IMR-90 (cell line): ENCODE measurements around the gene RASGRF2. TPM values are rescaled to one million over a fixed set of nuclear protein-coding genes. Genes with fewer than 3 reads are reported as not detected.
A peak's percentile ranks its signal among the peaks of the same experiment; 100 is the strongest.

Experiments
- ATAC-seq: fragments of 200-7000 bp; cut with Tn5 transposase; 2 replicates; pipeline ENCODE4 v1.9.1; 2020; ENCODE audit warnings: low read depth, mild to moderate bottlenecking, moderate library complexity
- BruUV-seq: library from RNA; stranded (reverse); fragments of 400-500 nt; replicated peaks from 2 replicates; lab custom pipeline; 2021; lab: Mats Ljungman, UMichigan
- CTCF ChIA-PET: fragments of 300-600 bp; formaldehyde crosslinking; extraction: SDS; loops from one replicate; lab custom pipeline; 2021; ENCODE audit warnings: antibody characterized with exemption; lab: Yijun Ruan, JAX
- POLR2A ChIA-PET: fragments of 300-600 bp; sonication (Branson Sonifier 250); formaldehyde crosslinking; loops from one replicate; lab custom pipeline; 2022; ENCODE audit warnings: antibody characterized with exemption; ENCODE audit not compliant: unreplicated experiment; lab: Charles Lee
- DNase-seq: peaks from one replicate; pipeline ENCODE4 v3.0.0; 2013
- H2AFZ ChIP-seq: replicated peaks from 2 replicates; pipeline ENCODE3; 2013; ENCODE audit warnings: low read length, mild to moderate bottlenecking; ENCODE audit not compliant: poor library complexity
- H2AK5ac ChIP-seq: 2 replicates; pipeline ENCODE4 v1.6.1; 2013; ENCODE audit warnings: low read depth, low read length, inconsistent platforms
- H2AK9ac ChIP-seq: replicated peaks from 2 replicates; pipeline ENCODE3; 2013; ENCODE audit warnings: mild to moderate bottlenecking, low read depth, low read length, moderate library complexity; ENCODE audit not compliant: poor library complexity
- H2BK120ac ChIP-seq: 2 replicates; pipeline ENCODE4 v1.6.1; 2013; ENCODE audit warnings: low read depth, low read length, inconsistent platforms
- H2BK15ac ChIP-seq: 3 replicates; pipeline ENCODE4 v1.6.1; 2013; ENCODE audit warnings: low read depth, low read length, inconsistent platforms
- H2BK20ac ChIP-seq: 2 replicates; pipeline ENCODE4 v1.6.1; 2013; ENCODE audit warnings: low read depth, mild to moderate bottlenecking, inconsistent platforms, low read length, moderate library complexity
- H2BK5ac ChIP-seq: 2 replicates; pipeline ENCODE4 v1.6.1; 2013; ENCODE audit warnings: mild to moderate bottlenecking, low read depth, low read length, inconsistent platforms; ENCODE audit not compliant: poor library complexity, severe bottlenecking
- H3K14ac ChIP-seq: replicated peaks from 2 replicates; pipeline ENCODE4 v1.6.1; 2013; ENCODE audit warnings: low read depth, low read length, inconsistent platforms
- H3K18ac ChIP-seq: 2 replicates; pipeline ENCODE4 v1.6.1; 2013; ENCODE audit warnings: low read depth, low read length, control low read depth
- H3K23ac ChIP-seq: 2 replicates; pipeline ENCODE4 v1.6.1; 2013; ENCODE audit warnings: low read depth, low read length, inconsistent platforms
- H3K27ac ChIP-seq: 2 replicates; pipeline ENCODE4 v1.5.1; 2013; ENCODE audit warnings: mild to moderate bottlenecking, control low read depth, low read length; ENCODE audit not compliant: insufficient read depth
- H3K27me3 ChIP-seq: 2 replicates; pipeline ENCODE4 v1.6.1; 2013; ENCODE audit warnings: low read length; ENCODE audit not compliant: control insufficient read depth, insufficient read depth
- H3K36me3 ChIP-seq: 2 replicates; pipeline ENCODE4 v1.6.1; 2013; ENCODE audit warnings: low read length, mixed read lengths; ENCODE audit not compliant: control insufficient read depth, insufficient read depth
- H3K4ac ChIP-seq: 2 replicates; pipeline ENCODE4 v1.6.1; 2013; ENCODE audit warnings: low read depth, low read length, inconsistent platforms
- H3K4me1 ChIP-seq: 2 replicates; pipeline ENCODE4 v1.6.1; 2013; ENCODE audit warnings: low read length, mixed read lengths; ENCODE audit not compliant: control insufficient read depth, insufficient read depth
- H3K4me2 ChIP-seq: 2 replicates; pipeline ENCODE4 v1.6.1; 2013; ENCODE audit warnings: low read depth, mild to moderate bottlenecking, control low read depth, low read length, moderate library complexity
- H3K4me3 ChIP-seq: 2 replicates; pipeline ENCODE4 v1.5.1; 2013; ENCODE audit warnings: low read depth, mild to moderate bottlenecking, control low read depth, low read length, moderate library complexity; ENCODE audit not compliant: insufficient read depth
- H3K56ac ChIP-seq: 2 replicates; pipeline ENCODE4 v1.6.1; 2013; ENCODE audit warnings: low read length, inconsistent platforms; ENCODE audit not compliant: insufficient read depth; ENCODE audit errors: extremely low read depth
- H3K79me1 ChIP-seq, 2 experiments: 2 replicates each; pipeline ENCODE4 v1.6.1; 2013; ENCODE audit warnings: low read length in 2 of 2, inconsistent platforms in 1 of 2, low read depth in 1 of 2
- H3K9ac ChIP-seq: 2 replicates; pipeline ENCODE4 v1.6.1; 2013; ENCODE audit warnings: low read depth, low read length, control low read depth
- H3K9me1 ChIP-seq: 2 replicates; pipeline ENCODE4 v1.6.1; 2013; ENCODE audit warnings: low read length, inconsistent platforms; ENCODE audit not compliant: insufficient read depth
- H3K9me3 ChIP-seq: 2 replicates; pipeline ENCODE4 v1.6.1; 2013; ENCODE audit warnings: low read length; ENCODE audit not compliant: control insufficient read depth, insufficient read depth
- H4K20me1 ChIP-seq: 2 replicates; pipeline ENCODE4 v1.6.1; 2013; ENCODE audit warnings: low read length, inconsistent platforms; ENCODE audit not compliant: insufficient read depth
- H4K5ac ChIP-seq: 2 replicates; pipeline ENCODE4 v1.6.1; 2013; ENCODE audit warnings: mild to moderate bottlenecking, low read depth, low read length, control low read depth
- H4K8ac ChIP-seq, 2 experiments: 2 replicates each; pipeline ENCODE4 v1.6.1; 2013; ENCODE audit warnings: low read depth in 2 of 2, low read length in 2 of 2, control low read depth in 1 of 2, inconsistent platforms in 1 of 2
- H4K91ac ChIP-seq: 2 replicates; pipeline ENCODE4 v1.6.1; 2013; ENCODE audit warnings: low read depth, low read length, inconsistent platforms; ENCODE audit not compliant: insufficient read depth
- CEBPB ChIP-seq: IDR thresholded peaks from 2 replicates; pipeline ENCODE4 v1.6.1; 2012; ENCODE audit warnings: low read depth, low read length, improper control_type of control experiment
- CHD1 ChIP-seq: IDR thresholded peaks from 2 replicates; pipeline ENCODE4 v1.6.1; 2012; ENCODE audit warnings: low read depth, low read length, improper control_type of control experiment
- CTCF ChIP-seq: conservative IDR thresholded peaks from 2 replicates; pipeline ENCODE4 v1.5.1; 2012; ENCODE audit warnings: mild to moderate bottlenecking, low read depth, low read length, improper control_type of control experiment
- ELK1 ChIP-seq: fragments of 150-350 bp; IDR thresholded peaks from 2 replicates; pipeline ENCODE4 v1.6.1; 2016; ENCODE audit warnings: low read depth, mild to moderate bottlenecking, low read length, moderate library complexity, borderline replicate concordance
- FOS ChIP-seq: fragments of 150-350 bp; IDR thresholded peaks from 2 replicates; pipeline ENCODE4 v1.6.1; 2016; ENCODE audit warnings: low read depth, low read length
- MAFK ChIP-seq: IDR thresholded peaks from 2 replicates; pipeline ENCODE4 v1.6.1; 2012; ENCODE audit warnings: low read depth, low read length, improper control_type of control experiment
- MAZ ChIP-seq: IDR thresholded peaks from 2 replicates; pipeline ENCODE4 v1.6.1; 2012; ENCODE audit warnings: low read depth, mild to moderate bottlenecking, low read length, improper control_type of control experiment, moderate library complexity, borderline replicate concordance
- MXI1 ChIP-seq: IDR thresholded peaks from 2 replicates; pipeline ENCODE4 v1.6.1; 2012; ENCODE audit warnings: low read depth, mild to moderate bottlenecking, low read length, moderate library complexity, borderline replicate concordance
- NFE2L2 ChIP-seq: fragments of 150-350 bp; IDR thresholded peaks from 2 replicates; pipeline ENCODE4 v1.6.1; 2016; ENCODE audit warnings: low read depth, mild to moderate bottlenecking, low read length
- POLR2A ChIP-seq: IDR thresholded peaks from 2 replicates; pipeline ENCODE4 v1.6.1; 2012; ENCODE audit warnings: mild to moderate bottlenecking, low read depth, low read length
- RAD21 ChIP-seq: IDR thresholded peaks from 2 replicates; pipeline ENCODE4 v1.6.1; 2012; ENCODE audit warnings: low read length, improper control_type of control experiment
- RCOR1 ChIP-seq: IDR thresholded peaks from 2 replicates; pipeline ENCODE4 v1.6.1; 2012; ENCODE audit warnings: mild to moderate bottlenecking, low read length, improper control_type of control experiment; ENCODE audit not compliant: insufficient replicate concordance
- RFX5 ChIP-seq: IDR thresholded peaks from 2 replicates; pipeline ENCODE4 v1.8.0; 2012; ENCODE audit warnings: low read depth, mild to moderate bottlenecking, low read length, moderate library complexity
- SMC3 ChIP-seq: fragments of 150-350 bp; IDR thresholded peaks from 2 replicates; pipeline ENCODE4 v1.6.1; 2016; ENCODE audit warnings: low read depth, mild to moderate bottlenecking, antibody characterized with exemption, low read length, moderate library complexity
- WGBS, 2 experiments: methylation state at CpG; one replicate each; pipeline versions ENCODE4 v1.1.5 to v1.1.7; 2013; ENCODE audit warnings: missing lambda C conversion rate in 2 of 2; ENCODE audit not compliant: insufficient read length in 1 of 2; ENCODE audit errors: extremely low coverage in 2 of 2; 5-methylcytosine and 5-hydroxymethylcytosine counted together
- dilution Hi-C: fragments of 300-500 bp; cut with HindIII; formaldehyde crosslinking; loops from one replicate; pipeline ENCODE4 v1.14.3; 2018; ENCODE audit warnings: low sequenced_read_pairs; ENCODE audit not compliant: unreplicated experiment
- in situ Hi-C: fragments of 300-500 bp; cut with MboI; formaldehyde crosslinking; loops from 3 replicates; pipeline ENCODE4 v1.14.3; 2019; ENCODE audit warnings: low sequenced_read_pairs, inconsistent platforms, mixed read lengths
- intact Hi-C: fragments of 100-400 bp; cut with micrococcal nuclease; formaldehyde crosslinking; loops from 2 replicates; pipeline ENCODE4 v1.10.0; 2022
- polyA plus RNA-seq, 3 experiments: library from polyadenylated mRNA; depleted of rRNA; stranded (reverse); fragments of >200 nt; gene quantifications; 2 replicates each; pipeline ENCODE4 v1.2.3, GENCODE V29; 2012; ENCODE audit warnings: low replicate concordance in 1 of 3
- total RNA-seq: library from RNA; depleted of rRNA; stranded (reverse); fragments of >200 nt; gene quantifications from 2 replicates; pipeline ENCODE4 v1.2.3, GENCODE V29; 2012

The RASGRF2 gene
- total and polyA plus RNA-seq, 2 of the 4 experiments (the other 2 are of a cell fraction): 2.9 to 5.0 TPM

- peak; percentile 87 for ATAC-seq
- Histone ChIP-seq H2BK5ac (peak overlapping the region; percentile 79), H2BK15ac (peak overlapping the region; percentile 32; the same call in 1 of the 3 replicates), H3K9me3 (no peaks in the 10 kb centered on the region), H4K91ac (0 out of 2 replicates have a peak overlapping the region, but pooled peaks have one; percentile 12), H2AK5ac (peak overlapping the region; percentile 27), H3K4me2 (peak overlapping the region; percentile 24), H4K8ac (peak overlapping the region in 1 of 2 experiments; percentile 53; a peak in 2 of 4 replicates), H3K36me3 (no peaks in the 10 kb centered on the region), H3K4me1 (peaks cover 9% of the 10 kb centered on the region), H3K27me3 (no peaks in the 10 kb centered on the region), H3K9me1 (peaks cover 4% of the 10 kb centered on the region; the same call in 1 of the 2 replicates), H3K9ac (peak overlapping the region; percentile 35; the same call in 1 of the 2 replicates), H3K18ac (peak overlapping the region; percentile 37; the same call in 1 of the 2 replicates), H3K23ac (no peak overlapping the region), H3K56ac (peak overlapping the region; percentile 11; the same call in 1 of the 2 replicates), H4K20me1 (no peaks in the 10 kb centered on the region), H2AK9ac (no peak overlapping the region), H3K79me1 (peaks cover 21 to 37% of the 10 kb centered on the region in 2 experiments), H3K27ac (peak overlapping the region; percentile 70; the same call in 1 of the 2 replicates), H3K4ac (peak overlapping the region; percentile 70), H4K5ac (no peak overlapping the region), H2BK120ac (peak overlapping the region; percentile 68; the same call in 1 of the 2 replicates), H3K4me3 (no peak overlapping the region), H2AFZ (no peak overlapping the region), H2BK20ac (peak overlapping the region; percentile 12), H3K14ac (no peak overlapping the region; the same call in 1 of the 2 replicates)
- CTCF ChIA-PET: interaction anchor here (0.6 to 1.0 kb wide), 3 partner anchors 19 to 845 kb away, joined by 3 to 5 read pairs (median 4); no protein-coding TSS in a partner anchor
- intact Hi-C loops: no loop called here
- DNase-seq: peak; percentile 88
- in situ Hi-C loops: no loop called here
- POLR2A ChIA-PET: no interaction called here
- dilution Hi-C loops: no loop called here
- WGBS, 2 experiments: 100% methylated on average over 2 of the region's 3 CpGs; no CpG with 5 or more reads in 1 of the 2 experiments
- BruUV-seq: no TSS peak
- no peak for TF ChIP-seq MXI1
- no peak for TF ChIP-seq POLR2A
- TF ChIP-seq NFE2L2: no peak
- no peak for TF ChIP-seq RCOR1
- no peak for TF ChIP-seq MAZ
- peak; percentile 55; the same call in 1 of the 2 replicates for TF ChIP-seq CEBPB
- no peak for TF ChIP-seq RFX5
- no peak for TF ChIP-seq SMC3
- no peak for TF ChIP-seq RAD21
- TF ChIP-seq FOS: peak; percentile 59
- no peak for TF ChIP-seq CTCF
- no peak for TF ChIP-seq CHD1
- no peak for TF ChIP-seq MAFK
- no peak for TF ChIP-seq ELK1
Measured at GRCh38 chr5:81268521-81269196, 308.5 kb downstream of the RASGRF2 start.
